Activated CD8-positive, alpha-beta memory T cell treated with anti-CD3 and anti-CD28 coated beads for 4 hours (primary cell): ENCODE results near the gene GRIN1.
A peak's percentile ranks its signal among the peaks of the same experiment; 100 is the strongest.
"Not testable (repeated sequence)": the region's sequence is repeated elsewhere in the genome, so short reads cannot be mapped to it uniquely, and the experiment has no call there.

Source experiments
- DNase-seq, 2 donors: peaks; one replicate each; pipeline ENCODE4 v3.0.0-alpha.2; 2020; ENCODE audit warnings: low read depth in 2 of 2

The GRIN1 gene

GRCh38 chr9:137128862-137129455 is 10.0 kb upstream of the GRIN1 start:
- no peak for DNase-seq

GRCh38 chr9:137129456-137130175 is 9.3 kb upstream of the GRIN1 start:
- peak; percentile 78 to 80 for DNase-seq

- no peak for DNase-seq
Measured at GRCh38 chr9:137130176-137130755, 8.7 kb upstream of the GRIN1 start.

- DNase-seq: no peak
Measured at GRCh38 chr9:137134191-137134590, 4.8 kb upstream of the GRIN1 start.

DNA sequence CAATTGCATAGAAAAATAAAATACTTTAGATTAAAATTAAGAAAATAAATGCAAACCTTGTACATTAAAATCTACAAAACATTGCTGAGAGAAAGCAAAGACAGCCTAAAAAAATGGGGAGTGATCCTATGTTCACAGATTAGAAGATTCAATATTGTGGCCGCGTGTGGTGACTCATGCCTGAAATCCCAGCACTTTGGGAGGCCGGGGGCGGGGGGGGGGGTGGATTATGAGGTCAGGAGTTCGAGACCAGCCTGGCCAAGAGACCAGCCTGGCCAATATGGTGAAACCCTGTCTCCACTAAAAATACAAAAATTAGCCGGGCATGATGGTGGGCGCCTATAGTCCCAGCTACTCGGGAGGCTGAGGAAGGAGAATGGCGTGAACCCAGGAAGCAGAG is 3.8 kb upstream of the GRIN1 start:
- not testable (repeated sequence) for DNase-seq

GRCh38 chr9:137136261-137136880 is 2.6 kb upstream of the GRIN1 start:
- no peak for DNase-seq

DNA sequence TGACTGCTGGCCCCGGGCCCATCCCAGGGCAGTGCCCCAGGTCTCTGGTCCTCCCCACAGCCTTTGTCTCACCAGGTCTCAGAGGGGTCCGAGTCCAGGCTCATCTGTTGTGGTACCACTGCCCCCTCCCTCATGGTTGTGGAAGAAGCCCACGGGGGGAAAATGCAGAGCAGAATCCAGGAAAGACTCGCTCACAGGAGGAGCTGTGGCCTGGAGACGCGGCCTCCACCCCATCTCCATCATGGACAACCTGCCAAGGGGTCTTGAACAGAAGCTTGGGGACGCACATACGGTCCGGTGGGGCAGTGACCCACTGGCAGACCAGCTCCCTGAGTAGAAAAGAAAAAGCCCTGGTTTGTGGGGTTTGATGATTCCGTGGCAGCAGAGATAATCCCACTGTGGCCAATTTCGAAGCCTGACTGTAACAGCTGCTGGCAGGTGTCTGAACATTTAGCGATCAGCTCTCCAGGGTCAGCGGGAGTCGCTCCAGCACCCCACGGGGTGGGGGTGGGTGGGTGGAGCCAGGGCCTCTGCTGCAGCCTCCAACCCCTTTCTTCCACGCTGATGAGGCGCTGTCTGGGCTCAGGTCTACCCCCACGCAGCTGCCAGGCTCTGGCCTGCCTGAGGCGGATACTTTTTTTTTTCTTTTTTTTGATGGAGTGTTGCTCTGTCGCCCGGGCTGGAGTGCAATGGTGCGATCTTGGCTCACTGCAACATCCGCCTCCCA is 1.9 kb upstream of the GRIN1 start:
- DNase-seq: no peak

GRCh38 chr9:137138058-137138721 is 764 bp upstream of the GRIN1 start:
- no peak for DNase-seq

GRCh38 chr9:137139468-137140150 is 655 bp downstream of the GRIN1 start:
- no peak for DNase-seq

DNA sequence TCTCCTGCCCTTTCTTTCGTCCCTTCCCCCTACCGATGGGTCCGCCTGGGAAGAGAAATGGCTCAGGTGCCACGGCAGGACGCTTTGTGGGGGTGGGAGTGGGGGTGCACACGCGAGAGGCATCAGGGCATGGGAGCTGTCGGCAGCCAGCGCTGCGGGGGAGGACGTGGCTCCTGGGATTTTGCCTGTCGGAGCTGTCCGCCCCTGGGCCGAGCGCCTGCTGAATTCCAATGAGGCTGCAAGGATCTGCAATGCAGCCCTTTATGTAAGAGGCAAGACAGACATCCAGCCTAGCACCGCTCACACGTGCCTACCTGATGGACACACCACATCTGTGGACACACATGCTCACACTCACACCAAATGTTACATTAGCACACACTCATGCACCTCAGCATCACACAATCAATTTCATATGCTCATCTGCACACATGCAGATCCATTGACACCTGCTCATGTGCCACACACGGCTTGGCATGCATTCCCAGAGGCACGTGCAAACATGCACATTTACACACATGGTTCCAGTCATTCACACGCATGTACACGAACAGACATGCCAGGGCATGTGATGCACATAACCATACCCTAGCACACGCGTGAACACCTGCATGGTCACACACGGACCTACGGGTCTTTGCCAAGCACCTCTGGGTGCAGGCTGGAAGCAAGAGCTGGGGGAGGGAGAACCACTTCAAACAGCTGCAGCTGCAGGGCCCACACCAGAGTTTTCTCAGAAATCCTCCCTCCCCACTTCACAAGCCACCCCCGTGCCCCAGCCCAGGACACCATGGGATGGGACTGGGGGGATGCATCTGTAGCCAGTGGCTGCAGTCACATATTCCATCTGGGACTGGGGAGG is 1.4 kb downstream of the GRIN1 start:
- DNase-seq: no peak

GRCh38 chr9:137141050-137141810 is 2.3 kb downstream of the GRIN1 start:
- no peak for DNase-seq

- no peak for DNase-seq
Measured at GRCh38 chr9:137141976-137142936, 3.3 kb downstream of the GRIN1 start.

GRCh38 chr9:137143459-137143858 is 4.5 kb downstream of the GRIN1 start:
- DNase-seq: no peak

- no peak for DNase-seq
Measured at GRCh38 chr9:137145731-137146526, 7.0 kb downstream of the GRIN1 start.

DNA sequence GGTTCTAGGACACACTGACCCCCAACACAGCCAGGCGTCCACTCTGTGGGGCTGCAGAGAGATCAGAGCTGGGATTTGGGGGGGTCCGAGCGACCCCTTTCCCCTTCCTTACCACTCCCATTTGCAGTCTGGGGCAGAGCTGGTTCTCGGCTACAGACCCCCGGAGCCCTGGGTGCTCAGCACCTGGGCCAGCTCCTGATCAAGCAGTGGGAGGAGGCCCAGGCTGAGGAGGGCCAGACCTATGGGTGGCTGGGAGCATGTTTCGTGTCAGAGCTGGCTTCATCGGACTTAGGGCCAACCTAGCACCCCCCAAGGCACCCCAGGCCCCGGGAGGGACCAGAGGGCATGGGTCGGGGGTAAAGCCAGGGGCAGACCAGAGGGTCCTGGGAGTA is 7.6 kb downstream of the GRIN1 start:
- DNase-seq: no peak

- no peak for DNase-seq
Measured at GRCh38 chr9:137147091-137147792, 8.3 kb downstream of the GRIN1 start.

DNA sequence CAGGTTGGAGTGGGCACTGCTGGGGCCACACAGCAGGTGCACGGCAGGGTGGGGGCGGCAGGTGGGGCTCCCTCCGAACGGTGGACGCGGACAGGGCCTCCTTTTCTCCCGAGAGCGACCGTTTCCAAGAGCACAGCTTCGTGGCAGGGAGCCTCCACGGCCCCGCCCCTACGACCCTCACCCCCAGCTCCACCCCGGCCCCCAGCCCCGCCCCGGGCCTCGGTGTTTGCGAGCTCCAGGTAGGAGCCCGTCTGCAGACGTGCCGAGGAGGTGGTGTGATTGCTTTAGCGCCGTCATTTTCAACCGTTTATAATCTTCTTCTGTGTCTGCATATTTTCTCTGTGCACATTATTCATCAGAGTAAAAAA is 8.8 kb downstream of the GRIN1 start:
- no peak for DNase-seq
